Esophagus muscularis mucosa (tissue), 3 donors: ENCODE data around the gene ZNF777.

ENCODE experiments used
- POLR2A ChIP-seq: fragments of 450-650 bp; IDR thresholded peaks from one replicate; pipeline ENCODE4 v1.6.1; 2017; ENCODE audit warnings: antibody characterized with exemption, moderate library complexity, mild to moderate bottlenecking, low read depth
- TF ChIP-seq, protein P1 (sequence below), 3 experiments: fragments of 200-600 bp in 2 of 3; fragments of 450-650 bp in 1 of 3; sonication (generic) in 2 of 3; IDR thresholded peaks; one replicate each; pipeline ENCODE4 v1.5.1; 2017 to 2019; ENCODE audit warnings: antibody characterized with exemption in 3 of 3, mild to moderate bottlenecking in 2 of 3, moderate library complexity in 1 of 3

DNA sequence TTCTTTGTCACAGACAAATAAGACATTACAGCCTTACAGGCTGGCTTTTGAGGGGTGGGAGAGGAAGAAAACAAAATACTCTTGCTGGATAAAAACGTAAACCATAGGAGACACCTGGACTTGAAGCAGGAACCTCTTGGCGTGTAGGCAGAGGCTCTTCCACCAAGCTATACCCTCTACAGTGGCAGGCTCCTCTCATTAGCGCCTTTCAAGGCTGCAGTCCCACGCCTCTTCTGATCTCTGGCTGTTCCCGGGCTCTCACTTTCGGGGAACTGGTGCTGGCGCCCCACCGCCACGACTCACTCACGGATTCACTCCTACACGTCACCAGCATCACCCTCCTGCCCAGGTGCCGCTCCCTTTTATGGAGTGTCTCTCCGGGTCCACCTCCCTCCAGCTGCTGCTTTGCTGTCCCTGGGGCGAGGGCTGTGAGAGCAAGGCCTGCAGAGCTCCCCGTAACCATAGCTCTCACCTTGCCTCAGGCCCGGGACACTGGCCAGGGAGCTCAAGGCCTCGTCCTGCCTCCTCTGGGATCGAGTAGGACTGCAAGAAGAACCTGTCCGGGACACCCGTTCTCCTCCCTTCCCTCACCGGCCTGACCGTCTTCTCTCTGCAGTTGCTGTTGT is 62.6 kb downstream of the ZNF777 start:
- no peak for TF ChIP-seq POLR2A
- TF ChIP-seq, protein P1, sequence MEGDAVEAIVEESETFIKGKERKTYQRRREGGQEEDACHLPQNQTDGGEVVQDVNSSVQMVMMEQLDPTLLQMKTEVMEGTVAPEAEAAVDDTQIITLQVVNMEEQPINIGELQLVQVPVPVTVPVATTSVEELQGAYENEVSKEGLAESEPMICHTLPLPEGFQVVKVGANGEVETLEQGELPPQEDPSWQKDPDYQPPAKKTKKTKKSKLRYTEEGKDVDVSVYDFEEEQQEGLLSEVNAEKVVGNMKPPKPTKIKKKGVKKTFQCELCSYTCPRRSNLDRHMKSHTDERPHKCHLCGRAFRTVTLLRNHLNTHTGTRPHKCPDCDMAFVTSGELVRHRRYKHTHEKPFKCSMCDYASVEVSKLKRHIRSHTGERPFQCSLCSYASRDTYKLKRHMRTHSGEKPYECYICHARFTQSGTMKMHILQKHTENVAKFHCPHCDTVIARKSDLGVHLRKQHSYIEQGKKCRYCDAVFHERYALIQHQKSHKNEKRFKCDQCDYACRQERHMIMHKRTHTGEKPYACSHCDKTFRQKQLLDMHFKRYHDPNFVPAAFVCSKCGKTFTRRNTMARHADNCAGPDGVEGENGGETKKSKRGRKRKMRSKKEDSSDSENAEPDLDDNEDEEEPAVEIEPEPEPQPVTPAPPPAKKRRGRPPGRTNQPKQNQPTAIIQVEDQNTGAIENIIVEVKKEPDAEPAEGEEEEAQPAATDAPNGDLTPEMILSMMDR (IDR thresholded peaks at IDR 0.05), result no peak
